GM12878 (cell line): Measurements from ENCODE around the gene RAB30. TPM values are rescaled to one million over a fixed set of nuclear protein-coding genes. Genes with fewer than 3 reads are reported as not detected.

ENCODE experiments used
- ATAC-seq: fragments of 200-7000 bp; cut with Tn5 transposase; 3 replicates; pipeline ENCODE4 v1.9.1; 2020; ENCODE audit warnings: mild to moderate bottlenecking, moderate library complexity
- BruUV-seq: library from RNA; stranded (reverse); fragments of 400-500 nt; replicated peaks from 2 replicates; lab custom pipeline; 2021; lab: Mats Ljungman, UMichigan
- CTCF ChIA-PET: fragments of 300-600 bp; sonication (Branson Sonifier 250); formaldehyde crosslinking; extraction: SDS; loops from one replicate; lab custom pipeline; 2021; ENCODE audit warnings: inconsistent platforms; lab: Yijun Ruan, JAX
- POLR2A ChIA-PET: fragments of 350-600 bp; formaldehyde crosslinking; extraction: SDS; loops from one replicate; lab custom pipeline; 2021; ENCODE audit warnings: inconsistent platforms; lab: Charles Lee
- RAD21 ChIA-PET: fragments of 300-600 bp; sonication (Branson Sonifier 250); formaldehyde crosslinking; loops from one replicate; lab custom pipeline; 2023; ENCODE audit warnings: antibody characterized with exemption; ENCODE audit not compliant: unreplicated experiment; lab: Charles Lee
- SMC1A ChIA-PET: fragments of 300-600 bp; sonication (Branson Sonifier 250); formaldehyde crosslinking; loops from one replicate; lab custom pipeline; 2023; ENCODE audit not compliant: unreplicated experiment, uncharacterized antibody; lab: Charles Lee
- DNase-seq: peaks from one replicate; pipeline ENCODE4 v3.0.0-alpha.2; 2011; ENCODE audit warnings: low read depth, low spot score
- FAIRE-seq: peaks from 3 replicates; lab custom pipeline; 2011; peaks lifted over from hg19 to GRCh38; lab: Jason Lieb, UNC
- H2AFZ ChIP-seq: 2 replicates; pipeline ENCODE4 v1.6.0; 2011; ENCODE audit warnings: low read depth, low read length, control low read depth; ENCODE audit not compliant: control insufficient read depth
- H3K27ac ChIP-seq: 2 replicates; pipeline ENCODE4 v1.5.1; 2011; ENCODE audit warnings: control low read depth; ENCODE audit not compliant: control insufficient read depth, insufficient read depth
- H3K27me3 ChIP-seq, 2 experiments: replicated peaks in 1 of 2; 2 replicates each; pipeline versions ENCODE4 v1.6.0 to v1.6.1; 2011; ENCODE audit warnings: low read length in 1 of 2; ENCODE audit not compliant: control insufficient read depth in 2 of 2, insufficient read depth in 2 of 2
- H3K36me3 ChIP-seq, 2 experiments: 2 replicates each; pipeline ENCODE4 v1.5.1; 2011; ENCODE audit warnings: low read length in 1 of 2; ENCODE audit not compliant: control insufficient read depth in 2 of 2, insufficient read depth in 2 of 2
- H3K4me1 ChIP-seq: 2 replicates; pipeline ENCODE4 v1.6.1; 2011; ENCODE audit warnings: mild to moderate bottlenecking, low read length, moderate library complexity, mixed read lengths; ENCODE audit not compliant: control insufficient read depth, insufficient read depth
- H3K4me2 ChIP-seq: 2 replicates; pipeline ENCODE4 v1.6.0; 2011; ENCODE audit warnings: control low read depth; ENCODE audit not compliant: control insufficient read depth, insufficient read depth
- H3K4me3 ChIP-seq: fragments of 200-600 bp; sonication (generic); 2 replicates; pipeline ENCODE4 v1.5.1; 2016
- H3K79me2 ChIP-seq: 2 replicates; pipeline ENCODE4 v1.6.0; 2011; ENCODE audit warnings: low read length; ENCODE audit not compliant: control insufficient read depth, insufficient read depth
- H3K9ac ChIP-seq: 2 replicates; pipeline ENCODE4 v1.8.0; 2011; ENCODE audit warnings: low read length, control low read depth, mixed read lengths; ENCODE audit not compliant: control insufficient read depth, insufficient read depth
- H3K9me3 ChIP-seq: replicated peaks from 3 replicates; pipeline ENCODE4 v1.5.1; 2011; ENCODE audit warnings: mild to moderate bottlenecking, low read length; ENCODE audit not compliant: control insufficient read depth, insufficient read depth
- H4K20me1 ChIP-seq: 2 replicates; pipeline ENCODE4 v1.6.0; 2011; ENCODE audit not compliant: control insufficient read depth, insufficient read depth
- BRCA1 ChIP-seq: IDR thresholded peaks from 2 replicates; pipeline ENCODE4 v1.6.1; 2011; ENCODE audit warnings: low read depth, low read length, improper control_type of control experiment
- NFXL1 ChIP-seq: fragments of 450-650 bp; IDR thresholded peaks from 2 replicates; pipeline ENCODE4 v1.6.1; 2017; ENCODE audit warnings: antibody characterized with exemption, mild to moderate bottlenecking, borderline replicate concordance
- NFYA ChIP-seq: IDR thresholded peaks from 2 replicates; pipeline ENCODE4 v1.6.1; 2011; ENCODE audit warnings: low read depth, mild to moderate bottlenecking, low read length, improper control_type of control experiment, borderline replicate concordance
- SIX5 ChIP-seq: IDR thresholded peaks from 2 replicates; pipeline ENCODE4 v1.6.1; 2011; ENCODE audit warnings: mild to moderate bottlenecking, low read depth, low read length, moderate library complexity; ENCODE audit not compliant: severe bottlenecking
- SPI1 ChIP-seq: IDR thresholded peaks from 2 replicates; pipeline ENCODE4 v1.6.1; 2011; ENCODE audit warnings: low read depth, mild to moderate bottlenecking, low read length, moderate library complexity, borderline replicate concordance; ENCODE audit not compliant: insufficient read depth
- ZNF207 ChIP-seq: fragments of 450-650 bp; IDR thresholded peaks from 2 replicates; pipeline ENCODE4 v1.6.1; 2014; ENCODE audit warnings: antibody characterized with exemption, mild to moderate bottlenecking, borderline replicate concordance
- WGBS: methylation state at CpG from one replicate; pipeline ENCODE4 v1.1.6; 2016; ENCODE audit warnings: low lambda C conversion rate; ENCODE audit not compliant: insufficient replicate concordance, insufficient coverage; ENCODE audit errors: missing lambda C conversion rate; 5-methylcytosine and 5-hydroxymethylcytosine counted together
- in situ Hi-C: fragments of 300-500 bp; cut with MboI; formaldehyde crosslinking; loops from 9 replicates; pipeline ENCODE4 v1.14.3; 2018; ENCODE audit warnings: mixed read lengths
- intact Hi-C: fragments of 100-400 bp; cut with micrococcal nuclease; formaldehyde crosslinking; loops from one replicate; pipeline ENCODE4 v1.14.2; 2022; ENCODE audit not compliant: unreplicated experiment
- polyA plus RNA-seq, 11 experiments: library from polyadenylated mRNA; depleted of rRNA in 4 of 11; unstranded in 6 of 11; stranded (reverse) in 5 of 11; fragments of >200 nt; fragmentation: Nextera tagmentation in 4 of 11; fragmentation: Illumina TruSeq in 1 of 11; extraction: Ambion mirVana in 4 of 11; extraction: Trizol in 1 of 11; gene quantifications; 1 replicate in 1 of 11; 2 replicates in 10 of 11; pipeline versions ENCODE4 v1.2.1 to v1.2.3, GENCODE V29; 2011 to 2016; ENCODE audit warnings: inconsistent platforms in 2 of 11, missing spikeins in 2 of 11, low read depth in 1 of 11
- total RNA-seq, 4 experiments: library from RNA; depleted of rRNA in 3 of 4; stranded (reverse); fragments of >200 nt in 3 of 4; fragmentation: Illumina TruSeq in 1 of 4; extraction: Trizol in 1 of 4; gene quantifications; 2 replicates each; pipeline versions ENCODE4 v1.2.1 to v1.2.3, GENCODE V29; 2013 to 2021
- TF ChIP-seq, protein P1 (sequence below): fragments of 150-350 bp; IDR thresholded peaks from 2 replicates; pipeline ENCODE4 v1.6.1; 2016; ENCODE audit warnings: low read depth, low read length
- TF ChIP-seq, protein P2 (sequence below): IDR thresholded peaks from 2 replicates; pipeline ENCODE4 v1.6.1; 2011; ENCODE audit warnings: low read depth, mild to moderate bottlenecking, low read length, moderate library complexity, borderline replicate concordance; ENCODE audit errors: extremely low read depth

The RAB30 gene
- total and polyA plus RNA-seq, 10 of the 15 experiments (the other 5 are each of a cell fraction or from before 2014, with no cell fraction given) = 9.8 to 26.7 (median 19.2) TPM

DNA sequence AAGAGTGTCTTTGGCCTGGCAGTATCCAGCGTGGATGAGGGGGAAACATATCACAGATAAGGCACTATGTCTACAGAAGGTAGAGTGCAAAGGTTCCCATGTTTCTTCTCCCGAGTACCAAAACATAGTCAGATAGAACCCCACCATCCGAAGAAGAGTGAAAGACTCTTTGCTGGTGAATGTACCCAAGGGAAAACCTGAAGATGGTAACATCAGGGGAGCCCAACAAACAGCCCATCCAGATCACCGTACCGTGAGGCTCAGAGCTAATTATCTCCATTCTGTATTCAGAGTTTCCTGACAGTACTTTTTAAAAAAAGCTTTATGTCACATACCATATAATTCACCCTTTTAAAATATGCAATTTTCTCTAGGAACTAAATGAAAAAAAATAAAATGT lies 44.4 kb downstream of the RAB30 start:
- H2AFZ ChIP-seq = no peak overlapping the region; the same call in 1 of the 2 replicates
- no TSS peak for BruUV-seq
- ATAC-seq (no peak; the same call in 2 of the 3 replicates), FAIRE-seq (no peak), DNase-seq (no peak)
- intact Hi-C loops = no loop called here
- WGBS = 60% methylated on average over 5 of the region's 5 CpGs
- in situ Hi-C loops = no loop called here
- no peak overlapping the region for H3K9ac ChIP-seq
- CTCF ChIA-PET = no interaction called here
- no peaks in the 10 kb centered on the region for H3K27me3 ChIP-seq
- no peak overlapping the region for H3K27ac ChIP-seq
- H3K4me2 ChIP-seq = no peak overlapping the region
- TF ChIP-seq SPI1 = no peak
- TF ChIP-seq, protein P1, sequence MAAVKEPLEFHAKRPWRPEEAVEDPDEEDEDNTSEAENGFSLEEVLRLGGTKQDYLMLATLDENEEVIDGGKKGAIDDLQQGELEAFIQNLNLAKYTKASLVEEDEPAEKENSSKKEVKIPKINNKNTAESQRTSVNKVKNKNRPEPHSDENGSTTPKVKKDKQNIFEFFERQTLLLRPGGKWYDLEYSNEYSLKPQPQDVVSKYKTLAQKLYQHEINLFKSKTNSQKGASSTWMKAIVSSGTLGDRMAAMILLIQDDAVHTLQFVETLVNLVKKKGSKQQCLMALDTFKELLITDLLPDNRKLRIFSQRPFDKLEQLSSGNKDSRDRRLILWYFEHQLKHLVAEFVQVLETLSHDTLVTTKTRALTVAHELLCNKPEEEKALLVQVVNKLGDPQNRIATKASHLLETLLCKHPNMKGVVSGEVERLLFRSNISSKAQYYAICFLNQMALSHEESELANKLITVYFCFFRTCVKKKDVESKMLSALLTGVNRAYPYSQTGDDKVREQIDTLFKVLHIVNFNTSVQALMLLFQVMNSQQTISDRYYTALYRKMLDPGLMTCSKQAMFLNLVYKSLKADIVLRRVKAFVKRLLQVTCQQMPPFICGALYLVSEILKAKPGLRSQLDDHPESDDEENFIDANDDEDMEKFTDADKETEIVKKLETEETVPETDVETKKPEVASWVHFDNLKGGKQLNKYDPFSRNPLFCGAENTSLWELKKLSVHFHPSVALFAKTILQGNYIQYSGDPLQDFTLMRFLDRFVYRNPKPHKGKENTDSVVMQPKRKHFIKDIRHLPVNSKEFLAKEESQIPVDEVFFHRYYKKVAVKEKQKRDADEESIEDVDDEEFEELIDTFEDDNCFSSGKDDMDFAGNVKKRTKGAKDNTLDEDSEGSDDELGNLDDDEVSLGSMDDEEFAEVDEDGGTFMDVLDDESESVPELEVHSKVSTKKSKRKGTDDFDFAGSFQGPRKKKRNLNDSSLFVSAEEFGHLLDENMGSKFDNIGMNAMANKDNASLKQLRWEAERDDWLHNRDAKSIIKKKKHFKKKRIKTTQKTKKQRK = no peak
- TF ChIP-seq NFYA = no peak
- TF ChIP-seq ZNF207 = no peak
- no peak for TF ChIP-seq NFXL1
- no peak for TF ChIP-seq BRCA1
- no peak for TF ChIP-seq SIX5
- TF ChIP-seq, protein P2, sequence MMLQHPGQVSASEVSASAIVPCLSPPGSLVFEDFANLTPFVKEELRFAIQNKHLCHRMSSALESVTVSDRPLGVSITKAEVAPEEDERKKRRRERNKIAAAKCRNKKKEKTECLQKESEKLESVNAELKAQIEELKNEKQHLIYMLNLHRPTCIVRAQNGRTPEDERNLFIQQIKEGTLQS = no peak
- no peaks in the 10 kb centered on the region; the same call in none of the 2 replicates for H3K79me2 ChIP-seq
- H3K4me3 ChIP-seq = no peak overlapping the region
- RAD21 ChIA-PET = no interaction called here
- no peaks in the 10 kb centered on the region; the same call in 2 of the 3 replicates for H3K9me3 ChIP-seq
- H3K4me1 ChIP-seq = peaks cover 16% of the 10 kb centered on the region
- POLR2A ChIA-PET = no interaction called here
- no peaks in the 10 kb centered on the region for H4K20me1 ChIP-seq
- SMC1A ChIA-PET = interaction anchor here (1.5 to 3.2 kb wide), 2 partner anchors 8 to 20 kb away, joined by 3 to 22 read pairs; no protein-coding TSS in a partner anchor
- peaks cover 0 to 3% of the 10 kb centered on the region in 2 experiments; a peak in 2 of 4 replicates for H3K36me3 ChIP-seq
